T-helper 1 cell treated with Interleukin-12 subunit alpha and Interleukin-12 subunit beta and Interleukin-4 antibody, amounts not matched to agents 30 ng/mL and 1 ng/mL, for 36 hours (primary cell): ENCODE measurements around the gene WNT5B. TPM values are rescaled to one million over a fixed set of nuclear protein-coding genes. Genes with fewer than 3 reads are reported as not detected.

Source experiments
- intact Hi-C: fragments of 100-400 bp; cut with micrococcal nuclease; formaldehyde crosslinking; loops from one replicate; pipeline ENCODE4 v1.15.1; 2024
- total RNA-seq: library from RNA; stranded (reverse); gene quantifications from 2 replicates; pipeline ENCODE4 v1.2.3, GENCODE V29; 2022

WNT5B gene
- 4.7 and 7.0 TPM in 2 replicates for total RNA-seq

DNA sequence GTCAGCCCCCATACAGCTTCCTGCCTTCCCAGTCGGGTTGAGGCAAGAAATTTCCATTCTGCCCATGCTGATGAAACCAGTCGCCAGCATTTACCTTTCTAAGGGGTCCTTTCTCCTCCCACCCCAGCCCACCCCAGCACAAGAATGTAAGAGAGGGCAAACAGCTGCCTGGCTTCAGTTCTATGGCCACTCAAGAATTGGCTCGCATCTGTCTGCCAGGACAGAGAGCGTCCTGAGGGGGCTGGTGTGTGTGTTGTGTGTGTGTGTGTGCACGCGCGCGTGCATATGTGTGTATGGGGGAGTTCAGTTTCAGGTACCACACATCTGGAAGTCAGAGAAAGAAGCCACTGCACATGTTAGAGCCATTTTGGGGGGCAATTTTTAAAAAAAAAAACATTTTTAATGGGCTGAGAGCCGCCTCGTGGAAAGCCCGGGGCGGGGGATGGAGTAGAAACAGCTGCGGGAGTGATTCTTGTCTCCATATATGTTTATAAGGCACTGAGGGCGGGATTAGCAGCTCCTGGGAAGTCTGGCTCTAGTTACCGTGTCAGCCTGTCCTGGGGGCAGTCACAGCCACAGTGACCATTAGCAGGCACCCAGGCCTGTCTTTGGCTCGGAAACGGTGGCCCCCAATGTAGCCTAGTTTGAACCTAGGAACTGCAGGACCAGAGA is at the start of gene WNT5B:
WNT5B (plus strand) TSS at position 566 of the 672 bp plus-strand sequence. CDS start 2,124 bp downstream, outside the sequence.
- intact Hi-C loops = no loop called here

DNA sequence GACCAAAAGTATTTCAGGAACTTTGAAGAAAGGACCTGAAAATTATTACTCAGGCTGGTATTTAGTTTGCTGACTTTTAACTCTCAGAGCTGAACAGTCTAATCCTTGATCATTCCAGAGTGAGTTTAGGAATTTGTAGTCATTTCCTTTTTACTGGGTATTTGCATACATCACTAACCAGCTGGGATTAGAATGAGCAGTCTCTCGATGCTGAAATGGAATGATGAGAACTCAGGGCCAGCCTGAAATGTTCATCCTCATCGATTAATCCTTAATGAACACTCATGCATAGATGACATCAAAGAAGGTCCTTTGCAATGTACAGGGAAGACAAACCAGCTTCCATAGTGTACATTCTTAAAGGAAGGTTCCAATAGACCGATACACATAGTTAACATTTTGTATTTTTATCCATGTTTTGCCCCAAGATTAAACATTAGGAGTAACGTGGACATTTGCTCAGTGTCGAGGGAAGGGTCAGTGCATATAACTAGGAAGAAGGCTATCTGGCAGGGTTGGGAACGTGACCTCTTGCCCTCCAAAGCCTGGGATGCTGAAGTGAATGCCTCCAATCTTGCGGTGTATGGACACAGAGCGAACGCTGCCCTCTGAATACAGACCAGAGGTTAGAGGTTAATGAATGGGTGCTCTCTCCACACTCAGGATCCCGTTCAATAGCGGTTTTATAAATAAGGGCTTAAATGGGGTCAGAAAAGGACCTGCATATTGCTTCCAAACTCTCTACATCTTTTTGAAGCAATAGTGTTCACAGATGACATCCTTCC is 49.2 kb upstream of the WNT5B start:
- intact Hi-C loops = loop anchor here (5.0 kb wide), 2 partner anchors 303 to 768 kb away; no protein-coding TSS in a partner anchor

DNA sequence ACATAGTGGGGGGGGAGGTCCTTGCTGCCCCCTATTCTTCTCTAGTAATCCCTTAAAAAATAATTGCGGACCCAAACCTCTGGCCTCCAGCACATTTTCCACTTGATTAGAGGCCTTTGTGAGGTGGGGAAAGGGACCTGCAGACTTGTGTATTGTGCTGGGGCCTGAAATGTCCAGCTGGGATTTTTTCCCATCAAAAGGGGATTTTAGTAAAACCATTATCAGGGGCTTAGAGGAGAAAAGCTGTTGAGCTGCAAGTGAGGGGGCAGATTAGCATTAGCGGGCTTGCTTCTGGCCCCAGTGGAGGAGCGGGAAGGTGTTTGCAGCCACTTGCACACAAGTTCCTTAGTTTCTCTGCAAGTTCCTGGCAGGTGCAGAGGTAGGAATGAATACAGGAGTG is 48.5 kb upstream of the WNT5B start:
- intact Hi-C loops = loop anchor here (5.0 kb wide), 2 partner anchors 303 to 768 kb away; no protein-coding TSS in a partner anchor

DNA sequence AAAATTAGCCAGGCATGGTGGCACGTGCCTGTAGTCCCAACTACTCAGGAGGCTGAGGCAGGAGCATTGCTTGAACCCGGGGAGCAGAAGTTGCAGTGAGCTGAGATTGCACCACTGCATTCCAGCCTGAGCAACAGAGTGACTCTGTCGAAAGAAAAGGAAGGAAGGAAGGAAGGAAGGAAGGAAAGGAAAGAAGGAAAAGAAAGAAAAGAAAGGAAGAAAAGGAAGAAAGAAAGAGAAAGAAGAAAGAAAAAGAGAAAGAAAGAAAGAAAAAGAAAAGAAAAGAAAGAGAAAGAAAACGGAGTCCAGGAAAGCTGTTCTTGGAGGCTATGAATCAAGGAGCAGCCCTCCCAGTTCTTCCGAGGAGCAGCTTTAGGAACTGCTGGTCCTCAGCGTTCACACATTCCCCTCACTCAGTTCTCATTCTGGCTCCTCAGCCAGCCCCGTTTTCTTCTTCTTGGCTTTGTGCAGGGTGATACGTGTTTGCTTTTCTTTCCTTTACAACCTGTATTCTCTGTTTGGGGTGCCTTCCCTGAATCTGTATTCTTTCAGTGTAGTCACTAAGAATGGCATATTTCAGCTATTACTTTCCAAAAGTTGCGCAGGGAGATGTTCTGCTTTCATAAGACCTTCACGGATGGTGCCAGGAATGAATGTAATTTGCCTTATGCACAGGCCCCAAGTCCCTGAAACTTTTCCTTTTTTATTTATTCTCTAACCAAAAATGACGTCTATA is 46.9 kb upstream of the WNT5B start:
- intact Hi-C loops = loop anchor here (2.0 to 5.0 kb wide), 3 partner anchors 49 to 770 kb away; no protein-coding TSS in a partner anchor

DNA sequence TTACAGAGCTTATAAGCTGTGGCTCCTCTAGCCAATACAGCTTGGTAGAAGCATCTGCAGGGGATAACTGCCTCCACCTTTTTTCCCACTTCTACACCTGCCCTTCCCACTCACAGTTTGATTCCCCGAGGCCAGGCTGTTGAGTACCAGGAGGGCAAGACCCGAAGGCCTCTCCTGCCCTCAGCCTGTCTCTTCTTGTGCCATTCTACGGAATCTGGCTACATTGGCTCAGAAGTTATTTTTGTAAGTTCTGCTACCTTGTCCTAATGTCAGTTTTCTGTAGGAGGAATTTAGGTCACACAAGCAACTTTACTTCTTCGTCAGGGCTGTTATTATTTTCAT is 46.4 kb upstream of the WNT5B start:
- intact Hi-C loops = loop anchor here (1.0 to 5.0 kb wide), 5 partner anchors 50 to 770 kb away; no protein-coding TSS in a partner anchor

DNA sequence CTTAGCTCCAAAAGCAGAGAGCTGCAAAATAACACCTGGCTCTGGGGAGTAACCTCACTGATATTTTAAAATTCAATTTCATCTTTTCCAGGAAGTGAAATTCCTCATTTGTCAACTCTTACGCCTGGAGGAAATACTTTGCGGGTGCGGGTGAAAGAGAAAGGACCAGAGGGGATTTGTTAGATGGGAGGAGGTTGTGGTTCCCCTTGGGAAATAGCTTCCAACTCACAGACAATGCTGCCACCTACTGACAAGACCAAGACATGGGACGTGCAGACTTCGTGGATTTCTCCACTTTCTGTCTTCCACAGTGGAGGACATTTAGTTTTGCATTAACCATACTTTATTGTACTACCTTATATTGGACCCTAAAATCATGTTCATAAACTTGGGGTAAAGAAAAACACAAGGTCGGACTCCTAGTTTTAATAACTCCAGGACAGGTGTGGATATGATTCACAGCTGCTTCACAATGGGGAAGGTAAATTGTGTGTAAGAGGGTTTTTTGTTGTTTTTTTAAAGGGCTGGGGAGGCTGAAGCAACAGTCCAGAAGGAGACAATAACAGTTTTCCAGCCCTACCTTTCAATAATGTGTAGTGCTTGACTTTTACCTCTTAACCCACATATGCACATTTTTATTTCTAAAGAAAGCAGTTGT is 45.5 kb upstream of the WNT5B start:
- intact Hi-C loops = loop anchor here (1.0 to 5.0 kb wide), 5 partner anchors 51 to 771 kb away; no protein-coding TSS in a partner anchor

DNA sequence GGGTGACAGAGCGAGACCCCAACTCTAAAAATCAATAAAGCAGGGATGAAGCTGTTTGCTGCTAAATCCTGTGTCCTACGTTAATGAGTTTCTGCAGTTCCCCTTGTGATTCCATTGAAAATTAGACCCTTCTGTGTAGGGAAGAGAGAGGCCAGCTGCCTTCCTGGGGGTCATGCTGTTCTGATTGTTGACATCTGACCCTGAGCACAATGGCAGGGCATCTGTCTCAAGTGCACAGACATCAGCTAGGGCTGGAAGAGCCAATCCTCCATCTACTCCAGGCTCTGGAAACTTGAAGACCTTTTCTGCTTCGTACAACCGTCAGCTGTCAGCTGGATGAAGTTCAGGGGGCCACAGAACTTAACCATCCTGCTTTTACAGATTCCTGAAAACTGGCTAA is 44.7 kb upstream of the WNT5B start:
- intact Hi-C loops = loop anchor here (5.0 kb wide), 2 partner anchors 307 to 772 kb away; no protein-coding TSS in a partner anchor

DNA sequence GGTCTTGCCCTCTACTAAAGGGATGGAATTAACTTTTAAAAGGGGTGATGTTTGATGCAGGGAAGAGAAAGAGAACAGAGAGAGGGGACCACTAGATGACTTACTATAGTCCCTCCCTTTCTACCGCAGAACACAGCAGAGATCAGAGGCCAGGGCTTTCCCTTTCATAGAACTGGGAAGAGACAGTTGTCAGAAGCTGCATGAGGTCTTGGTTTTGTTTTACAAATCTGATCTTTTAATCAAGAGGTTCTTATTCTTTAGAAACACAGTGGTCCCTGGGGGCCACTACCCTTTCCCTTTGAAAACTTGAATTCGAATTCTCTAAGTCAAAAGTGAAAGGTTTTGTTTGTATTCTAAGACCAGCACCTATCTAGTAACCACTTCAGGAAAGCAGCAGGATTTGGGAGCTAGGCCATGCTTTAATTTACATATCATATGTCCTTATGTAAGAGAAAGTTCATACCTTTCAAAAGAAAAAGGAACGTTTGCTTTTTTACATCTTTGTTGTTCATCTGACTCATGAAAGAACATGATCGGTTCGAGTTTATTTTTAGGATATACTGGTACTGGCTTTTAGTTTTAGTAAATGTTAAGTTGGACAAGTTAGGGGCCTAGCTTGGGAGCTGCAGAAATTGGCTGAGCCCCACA is 41.0 kb upstream of the WNT5B start:
- intact Hi-C loops = no loop called here

DNA sequence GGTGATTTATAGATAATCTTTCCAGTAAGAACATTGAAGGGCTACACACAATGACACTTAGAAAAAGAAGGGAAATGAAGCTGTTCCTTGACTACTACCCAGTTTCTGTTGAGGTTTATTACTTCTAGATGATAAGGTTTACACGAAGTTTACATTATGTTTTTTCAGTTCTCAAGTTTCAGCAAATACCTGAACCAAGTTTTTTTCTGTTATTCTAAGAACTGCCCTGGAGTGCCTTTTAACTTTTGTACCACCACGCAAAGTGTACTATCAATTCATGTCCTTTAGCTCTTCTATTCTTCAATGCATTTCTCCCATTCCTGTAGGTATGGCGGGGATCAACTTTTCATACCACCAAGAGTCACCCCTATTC is 40.5 kb upstream of the WNT5B start:
- intact Hi-C loops = no loop called here

DNA sequence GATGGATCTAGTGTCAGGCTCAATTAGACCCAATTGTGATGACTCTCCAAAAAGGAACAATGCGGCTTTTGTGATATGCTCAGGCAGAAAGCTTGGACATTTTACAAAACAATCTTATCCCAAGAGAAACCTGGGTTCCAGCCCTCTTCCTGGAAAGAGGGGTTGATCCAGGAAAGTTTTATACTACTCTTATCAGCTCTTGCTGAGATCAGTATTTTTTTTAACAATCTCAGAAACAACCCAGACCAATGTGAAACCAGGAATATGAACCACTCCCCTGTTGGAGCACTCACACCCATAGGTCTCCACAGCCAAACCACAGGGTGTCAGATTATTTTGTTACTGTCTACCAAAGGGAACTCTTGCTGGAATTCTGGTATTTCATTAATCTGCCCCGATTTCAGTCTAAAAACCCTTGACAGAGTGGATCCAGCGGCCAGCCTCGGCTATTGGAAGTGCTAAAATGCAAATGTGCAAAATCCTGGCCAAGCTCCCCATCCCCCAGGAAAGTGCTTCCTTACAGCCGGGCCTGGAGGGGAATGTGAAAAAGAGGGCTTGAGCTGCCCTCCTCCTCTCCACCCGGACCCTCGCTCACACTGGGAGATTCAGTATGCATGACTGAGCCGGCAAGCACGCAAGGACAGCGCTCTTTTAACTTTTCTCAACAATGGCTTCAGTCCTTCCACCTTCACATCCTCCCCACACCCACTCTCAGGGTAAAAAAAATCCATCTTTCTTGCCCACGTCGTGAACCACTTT is 38.6 kb upstream of the WNT5B start:
- intact Hi-C loops = loop anchor here (5.0 to 10.0 kb wide), 6 partner anchors 263 to 1203 kb away; partner anchors contain the start of genes B4GALNT3, KDM5A and WNK1

DNA sequence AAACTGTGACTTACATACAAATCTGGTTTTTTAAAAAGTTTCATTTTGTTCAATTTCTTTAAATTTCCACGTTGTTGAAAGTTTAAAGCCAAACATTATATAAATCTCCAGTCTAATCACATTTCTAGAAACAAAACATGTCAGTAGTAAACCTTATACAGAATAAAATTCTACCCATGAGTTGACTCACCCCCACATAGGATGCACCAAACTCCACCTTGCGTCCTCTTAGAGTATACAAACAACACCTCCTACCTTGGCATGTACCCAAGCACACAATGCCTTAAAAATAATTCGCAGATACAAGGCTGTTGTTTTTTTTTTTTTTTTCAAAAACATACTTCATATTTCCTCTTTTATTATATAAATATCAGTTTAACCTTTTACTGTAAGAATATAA is 38.0 kb upstream of the WNT5B start:
- intact Hi-C loops = loop anchor here (1.0 to 10.0 kb wide), 8 partner anchors 58 to 1204 kb away; partner anchors contain the start of genes B4GALNT3, KDM5A and WNK1

DNA sequence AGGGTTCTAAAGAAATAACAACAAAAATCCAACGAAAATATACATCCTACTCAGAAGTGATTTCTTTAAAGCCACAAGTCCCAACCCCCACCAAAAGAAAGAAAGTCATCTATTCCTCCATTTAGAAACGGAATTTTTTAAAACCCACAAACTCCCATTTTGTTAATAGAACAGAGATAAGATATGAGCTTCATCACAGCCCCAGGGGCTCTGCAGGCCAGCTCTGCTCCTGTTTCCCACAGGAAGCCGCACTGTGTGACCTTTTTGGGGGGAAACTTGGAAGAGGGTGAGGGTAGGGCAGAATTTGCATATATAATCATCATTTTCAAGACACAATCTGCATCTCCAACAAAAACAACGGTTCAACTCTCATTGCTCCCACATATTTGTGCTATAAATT is 37.5 kb upstream of the WNT5B start:
- intact Hi-C loops = loop anchor here (1.0 to 10.0 kb wide), 8 partner anchors 58 to 1204 kb away; partner anchors contain the start of genes B4GALNT3, KDM5A and WNK1

DNA sequence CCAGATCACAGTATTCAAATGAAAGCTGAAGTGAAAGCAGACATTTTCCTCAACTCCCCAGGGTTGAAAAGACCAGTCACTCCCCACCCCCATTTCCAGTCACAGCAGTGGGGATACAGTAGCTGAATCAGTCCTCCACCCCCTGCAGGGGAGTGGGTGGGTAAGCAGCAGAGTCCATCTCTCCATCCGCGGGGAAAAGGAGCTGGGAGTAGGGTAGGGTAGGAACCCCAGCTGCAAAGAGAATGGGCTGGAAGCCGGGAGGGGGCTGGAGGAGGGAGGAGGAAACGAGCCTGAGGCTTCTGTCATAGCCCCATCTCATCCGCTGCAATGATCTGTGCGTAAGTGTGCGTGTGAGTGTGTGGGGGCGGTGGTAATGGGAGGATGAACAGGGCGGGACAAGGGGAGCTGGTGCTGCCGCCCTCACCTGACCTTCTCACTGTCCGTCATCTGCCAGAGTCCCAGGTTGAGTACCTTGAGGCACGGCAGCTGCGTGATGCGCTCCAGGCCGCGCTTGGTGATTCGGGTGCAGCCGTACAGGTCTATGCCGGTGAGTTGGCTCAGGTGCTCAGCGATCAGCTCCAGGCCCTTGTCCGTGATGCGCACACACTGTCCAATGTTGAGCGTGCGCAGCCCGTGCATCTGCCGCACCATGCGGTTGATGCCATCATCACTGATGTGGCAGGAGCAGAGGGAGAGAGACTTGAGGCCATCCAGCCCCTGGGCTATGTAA is 36.4 kb upstream of the WNT5B start:
- intact Hi-C loops = loop anchor here (1.0 to 10.0 kb wide), 9 partner anchors 9 to 1205 kb away; partner anchors contain the start of genes B4GALNT3, KDM5A, RAD52 and WNK1

DNA sequence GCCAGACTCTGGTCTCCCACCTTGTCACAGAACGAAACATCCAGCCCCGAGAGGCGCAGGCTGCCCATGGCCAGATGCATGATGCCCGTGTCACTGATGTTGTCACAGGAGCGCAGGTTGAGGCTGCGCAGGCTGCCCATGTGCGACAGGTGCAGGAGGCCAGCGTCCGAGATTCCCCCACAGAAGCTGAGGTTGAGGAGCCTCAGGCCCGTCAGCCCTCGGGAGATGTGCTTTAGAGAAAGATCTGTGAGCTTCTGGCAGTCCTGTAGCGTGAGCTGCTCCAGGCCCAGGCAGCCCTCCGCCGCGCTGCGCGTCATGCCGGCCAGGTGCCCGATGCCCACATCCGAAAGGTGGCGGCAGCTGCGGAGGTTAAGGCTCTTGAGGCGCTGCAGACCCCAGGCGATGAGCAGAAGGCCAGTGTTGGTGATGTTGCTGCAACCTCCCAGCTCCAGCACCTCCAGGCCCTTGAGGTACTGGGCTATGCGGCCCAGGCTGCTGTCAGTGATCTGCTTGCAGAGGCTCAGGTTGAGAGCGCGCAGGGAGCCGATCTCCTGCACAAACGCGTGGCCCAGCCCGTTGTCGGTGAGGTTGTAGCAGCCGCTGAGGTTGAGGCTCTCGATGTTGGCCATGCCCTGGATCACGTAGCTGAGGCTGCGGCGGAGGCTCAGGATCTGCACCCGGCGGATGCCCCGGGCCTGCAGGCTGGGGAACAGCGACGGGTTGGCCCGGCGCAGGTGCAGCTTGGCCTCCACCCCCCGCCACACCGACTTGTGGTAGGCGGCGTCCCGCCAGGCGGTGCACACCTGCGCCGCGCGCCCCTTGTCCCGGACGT is 35.6 kb upstream of the WNT5B start:
- intact Hi-C loops = loop anchor here (1.0 to 10.0 kb wide), 11 partner anchors 171 to 1219 kb away; partner anchors contain the start of genes B4GALNT3, DCP1B, ERC1 and ITFG2

DNA sequence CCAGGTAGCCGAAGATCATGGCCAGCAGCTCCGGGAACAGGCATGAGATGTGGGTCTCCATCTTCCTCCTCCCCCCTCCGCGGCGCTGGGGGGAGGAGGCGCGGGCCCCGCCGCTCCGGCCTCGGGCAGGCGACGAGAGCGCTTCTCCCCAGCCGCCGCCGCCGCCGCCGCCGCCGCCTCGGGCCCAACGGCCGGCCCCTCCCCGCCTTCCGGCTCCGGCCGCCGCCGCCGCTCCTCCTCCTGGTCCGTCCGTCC is 35.1 kb upstream of the WNT5B start:
- intact Hi-C loops = loop anchor here (1.0 to 10.0 kb wide), 9 partner anchors 267 to 1219 kb away; partner anchors contain the start of genes B4GALNT3, DCP1B, ERC1 and ITFG2

DNA sequence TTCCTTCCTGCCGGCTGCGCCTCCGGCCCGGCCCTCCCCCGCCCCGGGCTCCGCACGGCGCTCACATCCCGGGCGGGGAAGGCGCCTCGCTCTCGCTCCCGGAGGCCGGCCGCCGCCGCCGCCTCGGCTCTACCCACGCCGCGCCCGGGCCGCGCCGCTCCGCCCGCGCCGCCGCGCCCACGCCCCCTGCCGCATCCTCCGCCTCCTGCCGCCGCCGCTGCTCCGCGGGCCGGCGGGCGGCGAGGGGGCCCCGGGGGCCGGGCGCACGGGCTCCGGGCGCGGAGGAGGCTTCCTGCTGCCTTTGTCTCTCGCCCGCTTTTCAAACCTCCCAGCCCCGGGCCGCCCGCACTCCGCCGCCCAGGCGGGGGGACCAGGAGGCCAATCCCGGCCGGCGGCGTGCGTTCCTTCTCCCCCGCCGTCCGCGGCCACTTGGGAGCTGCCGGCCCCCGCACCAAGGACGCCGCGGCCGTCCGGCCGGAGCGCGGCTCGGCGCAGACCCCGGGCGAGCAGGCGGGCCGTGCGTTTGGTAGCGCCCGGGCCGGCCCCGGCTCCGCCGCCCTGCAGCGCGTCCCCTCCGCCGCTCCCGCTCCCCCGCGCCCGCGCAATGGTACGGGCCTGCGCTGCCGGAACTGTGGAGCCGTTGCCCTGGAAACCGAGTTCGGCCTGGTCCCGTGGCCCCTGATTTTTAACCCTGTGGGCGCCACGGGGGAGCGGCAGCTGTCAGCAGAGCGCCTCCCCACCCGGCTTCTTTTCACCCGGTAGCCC is 34.6 kb upstream of the WNT5B start, which contains the start of gene FBXL14:
FBXL14 (minus strand) TSS at position 321 of the 765 bp plus-strand sequence. CDS start 515 bp downstream, outside the sequence.
- intact Hi-C loops = loop anchor here (1.0 to 10.0 kb wide), 9 partner anchors 267 to 1218 kb away; partner anchors contain the start of genes B4GALNT3, DCP1B, ERC1 and ITFG2
